Esophagus (tissue), 2 donors: ENCODE measurements around the gene DNASE1L2. TPM values are rescaled to one million over a fixed set of nuclear protein-coding genes. Genes with fewer than 3 reads are reported as not detected.
"Not testable (repeated sequence)": the region's sequence is repeated elsewhere in the genome, so short reads cannot be mapped to it uniquely, and the experiment has no call there.

Source experiments
- H3K27ac ChIP-seq, 2 donors: one replicate each; pipeline ENCODE4 v1.5.1; 2013; ENCODE audit warnings: low read depth in 2 of 2, mild to moderate bottlenecking in 2 of 2, inconsistent platforms in 1 of 2, low read length in 1 of 2, moderate library complexity in 1 of 2
- H3K27me3 ChIP-seq, 2 donors: one replicate each; pipeline ENCODE4 v1.6.1; 2013; ENCODE audit warnings: low read length in 2 of 2, control low read depth in 1 of 2, mild to moderate bottlenecking in 1 of 2; ENCODE audit not compliant: insufficient read depth in 2 of 2, control insufficient read depth in 1 of 2
- H3K36me3 ChIP-seq, 2 donors: one replicate each; pipeline ENCODE4 v1.6.1; 2013; ENCODE audit warnings: low read length in 1 of 2; ENCODE audit not compliant: control insufficient read depth in 2 of 2, insufficient read depth in 2 of 2
- H3K4me1 ChIP-seq, 2 donors: one replicate each; pipeline ENCODE4 v1.6.1; 2013; ENCODE audit warnings: low read length in 1 of 2; ENCODE audit not compliant: control insufficient read depth in 2 of 2, insufficient read depth in 2 of 2
- H3K4me3 ChIP-seq, 2 donors: one replicate each; pipeline ENCODE4 v1.5.1; 2013; ENCODE audit warnings: low read length in 2 of 2, mild to moderate bottlenecking in 2 of 2, low read depth in 1 of 2, moderate library complexity in 1 of 2
- H3K9me3 ChIP-seq, 2 donors: one replicate each; pipeline ENCODE4 v1.6.1; 2013; ENCODE audit warnings: mild to moderate bottlenecking in 2 of 2, low read depth in 1 of 2, low read length in 1 of 2, moderate library complexity in 1 of 2; ENCODE audit not compliant: control insufficient read depth in 2 of 2, insufficient read depth in 1 of 2
- WGBS, 2 donors: extraction: QIAGEN DNeasy Blood & Tissue Kit; methylation state at CpG; one replicate each; pipeline ENCODE4 v1.1.7; 2013; 5-methylcytosine and 5-hydroxymethylcytosine counted together
- polyA plus RNA-seq, 2 donors: library from polyadenylated mRNA; stranded (reverse); fragments of 200-250 nt; gene quantifications; one replicate each; pipeline ENCODE4 v1.2.3, GENCODE V29; 2013
- donor health status: healthy with polysubstance abuse.
- donor health status: Bipolar disorder and iron deficiency.

DNASE1L2 gene
- polyA plus RNA-seq, 2 donors: 0.41 to 1.3 TPM

DNA sequence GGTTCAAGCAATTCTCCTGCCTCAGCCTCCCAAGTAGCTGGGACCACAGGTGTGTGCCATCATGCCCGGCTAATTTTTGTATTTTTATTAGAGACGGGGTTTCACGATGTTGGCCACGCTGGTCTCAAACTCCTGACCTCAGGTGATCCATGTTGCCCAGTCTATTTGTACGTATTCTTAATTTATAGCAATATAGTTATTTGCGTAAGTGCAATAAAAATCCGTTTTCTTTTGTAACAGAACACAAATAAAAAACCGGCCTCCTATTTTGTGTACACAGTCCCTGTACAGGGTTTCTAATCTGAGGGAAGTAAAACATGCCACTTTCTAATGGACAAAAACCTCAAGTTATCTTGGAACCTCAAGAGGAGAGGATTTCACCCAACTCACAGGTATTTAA lies 24.0 kb downstream of the DNASE1L2 start:
- 91 to 95% methylated on average over 8 of the region's 8 CpGs for whole genome bisulfite sequencing, 2 donors
- no peaks in the 10 kb centered on the region for H3K4me1 ChIP-seq
- no peaks in the 10 kb centered on the region for H3K27me3 ChIP-seq
- no peak overlapping the region for H3K27ac ChIP-seq
- H3K9me3 ChIP-seq: no peaks in the 10 kb centered on the region
- no peak overlapping the region for H3K4me3 ChIP-seq
- peaks cover 16 to 40% of the 10 kb centered on the region in 2 donors for H3K36me3 ChIP-seq

DNA sequence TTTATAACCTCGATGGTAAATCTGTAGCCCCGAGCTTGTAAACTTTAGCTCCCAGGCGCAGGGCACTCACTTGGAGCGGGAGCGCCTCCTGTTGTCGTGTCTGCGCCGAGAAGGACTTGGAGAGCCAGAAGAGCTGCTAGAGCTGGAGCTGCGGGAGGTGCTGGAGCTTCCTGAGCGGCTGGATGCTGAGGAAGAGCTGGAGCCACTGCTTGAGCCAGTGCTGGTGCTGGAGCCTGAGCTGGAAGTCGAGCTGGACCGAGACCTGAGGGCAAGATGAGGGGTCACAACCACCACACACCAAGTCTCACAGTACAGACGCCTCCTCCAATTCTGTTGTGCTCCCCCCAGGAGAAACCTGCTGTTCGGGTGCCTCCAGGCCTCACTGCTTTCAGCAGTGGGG lies 26.8 kb downstream of the DNASE1L2 start:
- H3K36me3 ChIP-seq: peaks cover 9 to 21% of the 10 kb centered on the region in 2 donors
- H3K27me3 ChIP-seq, H3K4me1 ChIP-seq, H3K27ac ChIP-seq, H3K9me3 ChIP-seq, H3K4me3 ChIP-seq: not testable (repeated sequence)
- WGBS, 2 donors: 85 to 86% methylated on average over 14 of the region's 14 CpGs

DNA sequence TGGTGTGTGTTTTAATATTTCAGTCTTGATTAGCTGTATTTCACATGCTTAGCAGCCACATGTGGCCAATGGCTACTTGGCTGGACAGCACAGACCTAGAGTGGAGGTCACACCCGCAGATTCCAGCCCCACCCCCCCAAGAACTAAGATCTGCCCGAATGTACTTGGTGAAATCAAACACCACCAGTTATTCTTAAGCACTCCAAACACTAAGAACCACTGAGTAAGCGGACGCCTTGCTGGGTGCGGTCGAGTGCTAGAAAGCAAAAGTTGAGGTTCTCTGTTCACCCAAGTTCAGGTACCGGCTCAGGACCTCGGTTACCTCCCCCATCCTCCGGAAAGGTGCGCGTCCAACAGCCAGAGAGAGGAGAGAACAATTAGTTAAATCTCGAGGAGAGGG lies 30.6 kb downstream of the DNASE1L2 start:
- 3 to 5% methylated on average over 6 to 11 of the region's 12 CpGs for WGBS, 2 donors
- H3K4me1 ChIP-seq: peaks cover 0 to 15% of the 10 kb centered on the region in 2 donors
- H3K36me3 ChIP-seq: peaks cover 4 to 17% of the 10 kb centered on the region in 2 donors
- H3K27ac ChIP-seq, H3K9me3 ChIP-seq, H3K27me3 ChIP-seq: not testable (repeated sequence)
- peak overlapping the region in 1 of 2 donors; percentile 71 for H3K4me3 ChIP-seq

DNA sequence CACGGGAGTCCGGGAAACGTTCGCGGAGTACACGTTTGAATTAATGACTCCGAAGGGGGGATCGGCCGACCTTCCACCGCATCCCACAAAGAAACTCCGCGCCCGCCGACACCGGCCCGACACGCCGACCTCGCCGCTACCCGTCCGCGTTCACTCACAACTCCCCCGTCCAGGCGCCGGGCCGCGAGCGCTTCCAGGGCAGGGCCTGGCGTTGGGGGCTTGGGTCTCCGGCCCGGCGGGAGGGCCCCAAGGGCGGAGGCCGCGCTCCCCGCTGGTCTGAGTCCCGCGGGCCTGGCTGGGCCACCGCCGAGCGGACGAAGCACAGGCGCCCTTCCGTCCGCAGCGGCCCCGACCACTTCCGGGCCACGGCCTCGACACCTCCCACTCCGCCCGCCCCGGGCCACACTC lies 31.3 kb downstream of the DNASE1L2 start:
- H3K27ac ChIP-seq: peak overlapping the region; percentile 95 to 98
- WGBS, 2 donors: 1% methylated on average over 25 to 54 of the region's 54 CpGs
- peaks cover 0 to 15% of the 10 kb centered on the region in 2 donors for H3K4me1 ChIP-seq
- H3K9me3 ChIP-seq, H3K27me3 ChIP-seq: not testable (repeated sequence)
- peaks cover 0 to 11% of the 10 kb centered on the region in 2 donors for H3K36me3 ChIP-seq
- peak overlapping the region; percentile 71 to 82 for H3K4me3 ChIP-seq

DNA sequence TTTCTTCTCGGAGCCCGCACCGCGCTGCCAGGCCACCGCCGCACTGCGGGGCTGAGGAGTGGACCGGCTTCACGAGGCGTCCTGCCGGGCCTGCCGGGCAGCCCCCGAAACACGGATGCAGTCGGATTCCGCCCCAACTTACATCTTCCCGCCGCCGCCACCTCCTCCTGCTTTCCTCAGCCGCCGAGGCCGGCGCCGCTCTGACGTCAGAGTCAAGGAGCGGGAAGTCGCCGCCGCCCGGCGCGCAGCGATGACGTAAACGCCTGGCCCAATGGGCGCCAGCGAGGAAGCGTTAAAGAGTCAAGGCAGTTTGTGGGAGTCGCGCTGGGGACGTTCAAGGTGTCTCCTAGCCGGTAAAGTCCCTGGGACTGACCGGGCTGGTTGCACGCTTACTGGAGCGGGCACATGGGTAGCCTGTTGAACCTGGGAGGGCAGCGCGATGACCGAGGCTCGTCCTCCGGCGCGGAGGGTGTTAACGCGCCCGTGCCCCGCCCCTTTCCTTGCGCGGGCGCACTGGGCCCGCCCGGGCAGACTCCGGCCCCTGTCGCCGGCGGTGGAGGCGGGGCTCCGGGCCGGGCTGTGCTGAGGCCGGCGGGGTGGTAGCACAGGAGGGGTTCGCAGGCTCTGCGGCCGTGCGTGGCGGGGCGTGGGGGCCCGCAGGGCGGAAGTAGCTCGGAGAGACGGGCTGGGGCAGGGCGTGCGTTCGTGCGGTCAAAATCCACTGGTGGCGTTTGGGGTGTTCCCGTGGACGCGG lies 31.8 kb downstream of the DNASE1L2 start, which contains the start of gene RNPS1:
TSS of gene RNPS1 (minus strand) at position 214 of the 754 bp plus-strand sequence. CDS start 3,483 bp downstream, outside the sequence.
- Histone ChIP-seq H3K4me3 (peak within 1 kb of the TSS; percentile 71 to 82), H3K9me3 (no peaks in the 10 kb centered on the region), H3K36me3 (peaks cover 0 to 8% of the 10 kb centered on the region in 2 donors), H3K4me1 (peaks cover 0 to 15% of the 10 kb centered on the region in 2 donors), H3K27ac (peak within 1 kb of the TSS; percentile 95 to 98), H3K27me3 (no peaks in the 10 kb centered on the region)
- WGBS, 2 donors: 0 to 1% methylated on average over 87 to 88 of the region's 88 CpGs

DNA sequence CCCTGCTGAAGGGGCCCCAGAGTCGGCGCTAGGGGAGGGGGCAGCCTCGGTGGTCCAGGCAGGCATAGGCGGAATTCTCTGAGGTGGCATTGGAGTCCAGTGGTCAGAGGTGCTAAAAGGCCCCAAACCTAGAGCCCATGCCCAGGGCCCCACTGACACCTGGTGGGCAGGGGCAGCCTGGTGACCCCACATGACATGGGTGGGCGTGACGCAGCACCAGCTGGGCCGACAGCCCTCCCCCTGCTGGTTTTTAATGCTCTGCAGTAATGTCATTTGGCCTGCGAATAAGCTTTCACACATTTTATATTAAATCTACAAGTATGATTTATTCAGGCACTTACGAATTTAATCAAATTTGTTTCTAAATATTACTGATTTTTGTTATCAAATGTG lies 33.8 kb downstream of the DNASE1L2 start:
- Histone ChIP-seq H3K4me3 (no peak overlapping the region), H3K9me3 (no peaks in the 10 kb centered on the region), H3K36me3 (no peaks in the 10 kb centered on the region), H3K27me3 (no peaks in the 10 kb centered on the region), H3K4me1 (peaks cover 0 to 15% of the 10 kb centered on the region in 2 donors), H3K27ac (no peak overlapping the region)
- WGBS, 2 donors: 87 to 88% methylated on average over 9 of the region's 9 CpGs

DNA sequence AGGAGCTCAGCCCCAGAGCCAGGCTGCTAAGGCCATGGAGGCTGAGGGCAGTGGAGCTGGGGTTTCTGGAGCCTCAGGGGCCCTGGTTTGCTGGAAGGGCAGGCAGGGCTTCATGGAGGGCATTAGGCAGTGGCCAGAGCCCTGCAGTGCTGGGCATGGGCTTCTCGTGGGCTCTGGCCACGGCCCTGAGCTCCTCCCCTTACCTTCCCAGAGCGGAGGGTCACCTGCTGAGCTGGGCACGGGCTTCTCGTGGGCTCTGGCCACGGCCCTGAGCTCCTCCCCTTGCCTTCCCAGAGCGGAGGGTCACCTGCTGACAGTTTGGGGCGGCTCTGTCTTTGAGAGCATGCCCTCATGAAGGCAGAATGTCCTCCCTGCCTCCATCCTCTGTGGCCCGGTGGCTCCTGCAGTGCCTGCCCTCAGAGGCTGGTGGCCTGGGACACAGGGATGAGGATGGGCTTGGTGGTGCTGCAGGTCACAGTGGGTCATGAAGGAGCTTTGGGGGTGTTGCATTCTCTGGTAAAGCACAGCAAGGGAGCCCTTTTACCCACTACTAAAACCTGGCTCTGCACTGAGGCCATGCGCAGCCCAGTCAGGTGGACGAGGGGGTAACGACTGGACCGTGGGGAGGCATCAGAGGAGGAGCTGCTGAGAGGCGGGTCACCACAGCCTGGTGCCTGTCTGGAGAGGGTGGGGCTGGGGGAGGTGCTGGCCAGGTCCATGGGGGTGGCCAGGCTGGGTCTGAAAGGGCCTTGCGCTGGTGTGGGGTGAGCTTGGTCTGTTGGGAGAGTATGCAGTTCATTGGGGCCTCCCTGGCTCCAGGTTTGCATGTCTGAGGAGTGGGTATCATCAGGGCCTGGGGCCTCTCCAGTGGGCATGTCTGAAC lies 34.6 kb downstream of the DNASE1L2 start:
- no peak overlapping the region for H3K27ac ChIP-seq
- peaks cover 0 to 15% of the 10 kb centered on the region in 2 donors for H3K4me1 ChIP-seq
- no peaks in the 10 kb centered on the region for H3K36me3 ChIP-seq
- H3K4me3 ChIP-seq: no peak overlapping the region
- H3K27me3 ChIP-seq: no peaks in the 10 kb centered on the region
- WGBS, 2 donors: 85 to 86% methylated on average over 15 of the region's 15 CpGs
- no peaks in the 10 kb centered on the region for H3K9me3 ChIP-seq

DNA sequence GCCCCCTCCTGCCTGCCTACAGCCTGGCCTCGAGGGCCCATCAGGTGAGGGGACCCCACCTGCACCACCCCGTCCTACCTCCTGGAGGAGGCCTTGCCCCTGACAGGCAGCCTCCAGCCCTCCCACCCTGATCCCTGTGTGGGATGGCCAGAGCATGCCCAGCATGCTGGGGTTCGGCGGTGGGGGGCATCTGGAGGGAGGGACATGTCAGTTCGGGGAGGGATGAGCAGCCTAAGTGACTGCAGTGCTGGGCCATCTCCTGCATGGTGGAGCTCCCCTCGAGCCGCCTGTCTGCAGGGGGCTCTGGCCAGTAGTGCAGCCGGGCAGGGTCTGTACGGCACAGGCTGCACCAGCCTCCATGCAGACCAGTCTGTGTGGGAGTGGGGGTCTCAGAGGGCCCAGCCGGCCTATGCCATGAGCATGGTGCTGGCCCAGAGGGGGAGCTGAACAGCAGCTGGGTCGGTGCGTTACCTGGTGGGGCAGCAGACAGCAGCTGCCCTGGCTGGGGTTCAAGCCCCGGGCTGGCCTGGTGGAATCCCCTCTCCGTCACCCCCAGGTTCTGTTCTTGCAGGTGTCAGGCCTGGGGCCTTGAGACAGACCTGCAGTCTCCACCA lies 35.7 kb downstream of the DNASE1L2 start:
- 91% methylated on average over 12 to 14 of the region's 14 CpGs for WGBS, 2 donors
- no peak overlapping the region for H3K4me3 ChIP-seq
- H3K36me3 ChIP-seq: no peaks in the 10 kb centered on the region
- H3K9me3 ChIP-seq: no peaks in the 10 kb centered on the region
- peaks cover 0 to 12% of the 10 kb centered on the region in 2 donors for H3K4me1 ChIP-seq
- no peaks in the 10 kb centered on the region for H3K27me3 ChIP-seq
- H3K27ac ChIP-seq: no peak overlapping the region

DNA sequence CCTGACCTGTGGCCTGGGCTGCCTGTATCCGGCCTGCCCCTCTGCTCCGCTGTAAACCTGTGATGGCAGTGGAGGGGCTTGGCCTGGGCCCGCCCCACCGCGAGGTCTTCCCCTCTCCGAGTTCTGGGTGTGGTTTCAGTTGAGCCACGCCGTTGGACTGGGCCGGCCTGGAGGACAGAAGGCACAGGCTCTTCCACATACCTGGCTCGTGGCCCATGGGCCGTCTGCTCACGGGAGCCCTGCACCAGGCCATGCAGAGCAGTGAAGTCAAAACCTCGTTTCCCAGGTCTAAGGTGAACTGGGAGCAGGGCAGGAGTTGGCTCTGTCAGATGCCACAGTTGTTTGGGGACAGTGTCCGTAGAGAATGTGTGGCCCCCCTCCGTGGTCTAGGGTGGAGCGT lies 37.2 kb downstream of the DNASE1L2 start:
- Histone ChIP-seq H3K9me3 (no peaks in the 10 kb centered on the region), H3K4me1 (peaks cover 0 to 12% of the 10 kb centered on the region in 2 donors), H3K27ac (no peak overlapping the region), H3K27me3 (no peaks in the 10 kb centered on the region), H3K36me3 (peaks cover 0 to 3% of the 10 kb centered on the region in 2 donors), H3K4me3 (no peak overlapping the region)
- WGBS, 2 donors: 80% methylated on average over 16 of the region's 16 CpGs
